Measurements from ENCODE around the gene DUOX2. TPM values are rescaled to one million over a fixed set of nuclear protein-coding genes. Genes with fewer than 3 reads are reported as not detected.

The DUOX2 gene
- total RNA-seq, 1 experiment from 2014 or later = 0.99 TPM

- no peaks in the 10 kb centered on the region for H3K36me3 ChIP-seq (ENCODE audit: insufficient read depth, low read length, poor library complexity, severe bottlenecking)
- no peaks in the 10 kb centered on the region for H3K27me3 ChIP-seq (replicated peaks; ENCODE audit: insufficient read depth, low read depth, low read length, poor library complexity)
- H3K9me3 ChIP-seq (ENCODE audit: low read depth, low read length, poor library complexity, severe bottlenecking) = no peaks in the 10 kb centered on the region
- H3K4me3 ChIP-seq (ENCODE audit: low read depth, low read length, poor library complexity, severe bottlenecking) = no peak overlapping the region
- intact Hi-C loops (cut with micrococcal nuclease; ENCODE audit: unreplicated experiment) = no loop called here
- no peak for TF ChIP-seq EZH2 (IDR thresholded peaks at IDR 0.05; ENCODE audit: borderline replicate concordance, low read depth, low read length, poor library complexity, severe bottlenecking)
- ChIA-PET CTCF (no interaction called here), POLR2A (ENCODE audit: low non-redundant PET) (no interaction called here)
- no peak overlapping the region for H3K27ac ChIP-seq (ENCODE audit: low read depth, low read length, poor library complexity, severe bottlenecking)
- BruUV-seq (replicated peaks) = no TSS peak
- DNase-seq (ENCODE audit: low spot score) = no peak
- no peaks in the 10 kb centered on the region for H3K4me1 ChIP-seq (ENCODE audit: insufficient read depth, low read length, poor library complexity, severe bottlenecking)
These were observed 9.4 kb upstream of the DUOX2 start for GRCh38 chr15:45123397-45123796.

- peaks cover 3% of the 10 kb centered on the region for H3K4me1 ChIP-seq (ENCODE audit: insufficient read depth, low read length, poor library complexity, severe bottlenecking)
- H3K27me3 ChIP-seq (replicated peaks; ENCODE audit: insufficient read depth, low read depth, low read length, poor library complexity) = no peaks in the 10 kb centered on the region
- BruUV-seq (replicated peaks) = no TSS peak
- POLR2A ChIA-PET (ENCODE audit: low non-redundant PET) = no interaction called here
- CTCF ChIA-PET = no interaction called here
- H3K36me3 ChIP-seq (ENCODE audit: insufficient read depth, low read length, poor library complexity, severe bottlenecking) = no peaks in the 10 kb centered on the region
- no peak for TF ChIP-seq EZH2 (IDR thresholded peaks at IDR 0.05; ENCODE audit: borderline replicate concordance, low read depth, low read length, poor library complexity, severe bottlenecking)
- TF ChIP-seq CTCF (conservative IDR thresholded peaks at IDR 0.05; ENCODE audit: low read depth, low read length) = no peak
- H3K9me3 ChIP-seq (ENCODE audit: low read depth, low read length, poor library complexity, severe bottlenecking) = no peaks in the 10 kb centered on the region
- no peak overlapping the region for H3K27ac ChIP-seq (ENCODE audit: low read depth, low read length, poor library complexity, severe bottlenecking)
- no peak overlapping the region for H3K4me3 ChIP-seq (ENCODE audit: low read depth, low read length, poor library complexity, severe bottlenecking)
- intact Hi-C loops (cut with micrococcal nuclease; ENCODE audit: unreplicated experiment) = no loop called here
- DNase-seq (ENCODE audit: low spot score) = no peak
These were observed 8.7 kb upstream of the DUOX2 start for GRCh38 chr15:45122719-45123118.

- H3K27me3 ChIP-seq (replicated peaks; ENCODE audit: insufficient read depth, low read depth, low read length, poor library complexity) = no peaks in the 10 kb centered on the region
- TF ChIP-seq EZH2 (IDR thresholded peaks at IDR 0.05; ENCODE audit: borderline replicate concordance, low read depth, low read length, poor library complexity, severe bottlenecking) = no peak
- TF ChIP-seq CTCF (conservative IDR thresholded peaks at IDR 0.05; ENCODE audit: low read depth, low read length) = no peak
- H3K4me1 ChIP-seq (ENCODE audit: insufficient read depth, low read length, poor library complexity, severe bottlenecking) = peaks cover 4% of the 10 kb centered on the region
- ChIA-PET CTCF (no interaction called here), POLR2A (ENCODE audit: low non-redundant PET) (no interaction called here)
- no peak for DNase-seq (ENCODE audit: low spot score)
- no peak overlapping the region for H3K27ac ChIP-seq (ENCODE audit: low read depth, low read length, poor library complexity, severe bottlenecking)
- H3K9me3 ChIP-seq (ENCODE audit: low read depth, low read length, poor library complexity, severe bottlenecking) = no peaks in the 10 kb centered on the region
- no peaks in the 10 kb centered on the region for H3K36me3 ChIP-seq (ENCODE audit: insufficient read depth, low read length, poor library complexity, severe bottlenecking)
- H3K4me3 ChIP-seq (ENCODE audit: low read depth, low read length, poor library complexity, severe bottlenecking) = no peak overlapping the region
- BruUV-seq (replicated peaks) = no TSS peak
- intact Hi-C loops (cut with micrococcal nuclease; ENCODE audit: unreplicated experiment) = no loop called here
These were observed 7.9 kb upstream of the DUOX2 start for GRCh38 chr15:45121706-45122417.

- no peak overlapping the region for H3K4me3 ChIP-seq (ENCODE audit: low read depth, low read length, poor library complexity, severe bottlenecking)
- CTCF ChIA-PET = no interaction called here
- intact Hi-C loops (cut with micrococcal nuclease; ENCODE audit: unreplicated experiment) = no loop called here
- no peak overlapping the region for H3K27ac ChIP-seq (ENCODE audit: low read depth, low read length, poor library complexity, severe bottlenecking)
- POLR2A ChIA-PET (ENCODE audit: low non-redundant PET) = no interaction called here
- no peak for TF ChIP-seq EZH2 (IDR thresholded peaks at IDR 0.05; ENCODE audit: borderline replicate concordance, low read depth, low read length, poor library complexity, severe bottlenecking)
- TF ChIP-seq CTCF (conservative IDR thresholded peaks at IDR 0.05; ENCODE audit: low read depth, low read length) = no peak
- H3K9me3 ChIP-seq (ENCODE audit: low read depth, low read length, poor library complexity, severe bottlenecking) = no peaks in the 10 kb centered on the region
- peaks cover 4% of the 10 kb centered on the region for H3K4me1 ChIP-seq (ENCODE audit: insufficient read depth, low read length, poor library complexity, severe bottlenecking)
- DNase-seq (ENCODE audit: low spot score) = no peak
- no peaks in the 10 kb centered on the region for H3K27me3 ChIP-seq (replicated peaks; ENCODE audit: insufficient read depth, low read depth, low read length, poor library complexity)
- BruUV-seq (replicated peaks) = no TSS peak
- H3K36me3 ChIP-seq (ENCODE audit: insufficient read depth, low read length, poor library complexity, severe bottlenecking) = no peaks in the 10 kb centered on the region
These were observed 7.0 kb upstream of the DUOX2 start for GRCh38 chr15:45121020-45121419.
